ENCODE measurements around the gene LYPD4.

Gene LYPD4

DNA sequence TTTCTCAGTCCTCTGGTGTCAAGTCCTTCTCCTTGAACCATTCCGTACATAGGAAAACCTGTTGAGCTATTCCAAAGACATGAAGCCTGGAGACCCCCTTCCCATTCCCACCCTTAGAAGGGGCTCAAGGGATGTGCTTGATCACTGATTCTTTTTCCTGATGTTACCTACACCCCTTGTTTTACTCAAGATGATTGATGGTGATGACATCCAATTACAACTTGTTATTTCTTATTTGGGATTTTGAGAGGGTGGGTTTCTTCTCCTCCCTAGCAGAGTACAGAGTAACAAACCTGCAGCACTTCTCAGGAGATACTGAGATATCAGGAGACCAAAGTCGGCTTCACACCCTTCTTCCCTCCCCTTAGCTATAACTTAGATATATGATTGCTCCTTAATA lies 8.9 kb upstream of the LYPD4 start:
- DNase-seq (ENCODE audit: low read depth in 2 of 3, low spot score in 1 of 3), result no peak

- DNase-seq (ENCODE audit: low read depth in 2 of 3, low spot score in 1 of 3), result no peak
These were observed 7.0 kb upstream of the LYPD4 start for GRCh38 chr19:41851456-41851855.

DNA sequence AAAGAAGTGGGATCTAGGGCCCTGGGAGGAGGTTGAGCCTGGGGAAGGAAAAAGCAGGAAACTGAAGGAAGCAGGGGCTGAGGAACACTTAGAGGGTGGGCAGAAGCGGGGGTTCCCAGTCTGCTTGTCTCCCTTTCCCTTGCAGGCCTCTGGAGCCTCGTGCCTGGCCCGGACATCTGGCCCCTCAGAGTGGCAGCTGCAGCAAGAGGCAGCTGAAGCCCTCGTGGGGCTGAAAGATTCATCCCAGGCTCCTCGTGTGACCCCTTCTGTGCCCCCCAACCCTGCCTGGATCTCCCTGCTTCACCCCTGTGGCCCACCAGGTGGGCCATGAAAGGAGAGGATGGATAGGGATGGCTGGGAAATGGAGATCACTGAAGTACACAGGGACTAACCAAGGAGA lies 5.9 kb upstream of the LYPD4 start:
- no peak for DNase-seq (ENCODE audit: low read depth in 2 of 3, low spot score in 1 of 3)

DNA sequence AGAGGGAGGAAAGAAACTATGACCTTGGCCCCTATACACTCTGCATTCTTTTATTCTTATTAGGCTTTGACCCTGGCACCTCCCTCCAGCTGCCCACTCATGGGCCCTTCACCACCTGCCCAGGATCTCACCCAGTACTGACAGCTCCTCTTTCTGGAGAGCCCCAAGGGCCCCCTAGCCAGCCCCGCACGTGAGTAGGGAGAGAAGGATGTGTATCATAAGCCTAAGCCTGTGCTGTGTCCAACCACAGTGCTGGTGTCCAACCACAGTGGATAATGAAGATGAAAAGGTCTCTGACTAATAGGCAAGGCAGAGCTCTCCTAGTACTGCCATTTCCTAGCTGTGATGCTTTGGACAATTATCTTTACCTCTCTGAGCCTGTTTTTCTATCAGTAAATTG lies 4.6 kb upstream of the LYPD4 start:
- no peak for DNase-seq (ENCODE audit: low read depth in 2 of 3, low spot score in 1 of 3)

GRCh38 chr19:41848666-41849065 lies 4.2 kb upstream of the LYPD4 start:
- DNase-seq (ENCODE audit: low read depth in 2 of 3, low spot score in 1 of 3), result no peak

GRCh38 chr19:41847351-41848105 lies 3.0 kb upstream of the LYPD4 start:
- no peak for DNase-seq (ENCODE audit: low read depth in 2 of 3, low spot score in 1 of 3)

- no peak for DNase-seq (ENCODE audit: low read depth in 2 of 3, low spot score in 1 of 3)
These were observed 638 bp upstream of the LYPD4 start for GRCh38 chr19:41845051-41845590.

DNA sequence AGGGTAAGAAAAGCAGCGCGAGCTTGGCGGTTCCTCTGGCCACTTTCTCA lies 343 bp upstream of the LYPD4 start, which contains the start of gene DMRTC2:
Gene DMRTC2, plus strand, starts transcription at position 42 of the 50 bp plus-strand sequence. CDS start 2,387 bp downstream, outside the sequence.
- no peak for DNase-seq (ENCODE audit: low read depth in 2 of 3, low spot score in 1 of 3)

GRCh38 chr19:41843371-41843770 lies 1.1 kb downstream of the LYPD4 start:
- DNase-seq (ENCODE audit: low read depth in 2 of 3, low spot score in 1 of 3), result no peak

- DNase-seq (ENCODE audit: low read depth in 2 of 3, low spot score in 1 of 3), result no peak
These were observed 5.3 kb downstream of the LYPD4 start for GRCh38 chr19:41839211-41839610.

GRCh38 chr19:41837981-41838708 lies 6.3 kb downstream of the LYPD4 start:
- DNase-seq (ENCODE audit: low read depth in 2 of 3, low spot score in 1 of 3), result no peak

- DNase-seq (ENCODE audit: low read depth in 2 of 3, low spot score in 1 of 3), result peak in 2 of 3 donors; percentile 24 to 64
These were observed 23.3 kb downstream of the LYPD4 start for GRCh38 chr19:41821003-41821735.

GRCh38 chr19:41816761-41817160 lies 27.7 kb downstream of the LYPD4 start:
- no peak for DNase-seq (ENCODE audit: low read depth in 2 of 3, low spot score in 1 of 3)

DNA sequence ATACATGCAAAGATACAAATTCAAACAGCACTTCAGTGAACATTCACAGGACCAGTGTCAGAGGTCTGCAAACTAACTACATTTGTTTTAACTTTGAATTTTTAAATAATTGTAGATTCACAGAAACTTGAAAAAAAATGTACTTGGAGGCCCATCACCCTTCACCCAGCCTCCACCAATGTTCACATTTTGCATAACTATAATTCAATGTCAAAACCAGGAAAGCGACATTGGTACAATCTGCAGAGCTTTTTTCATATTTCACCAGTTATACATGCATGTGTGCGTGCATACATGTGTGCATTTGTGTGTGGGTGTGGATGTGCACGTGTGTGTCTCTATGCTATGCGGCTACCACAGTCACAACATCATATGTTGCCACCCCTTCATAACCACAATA lies 29.2 kb downstream of the LYPD4 start:
- no peak for DNase-seq (ENCODE audit: low read depth in 2 of 3, low spot score in 1 of 3)

DNA sequence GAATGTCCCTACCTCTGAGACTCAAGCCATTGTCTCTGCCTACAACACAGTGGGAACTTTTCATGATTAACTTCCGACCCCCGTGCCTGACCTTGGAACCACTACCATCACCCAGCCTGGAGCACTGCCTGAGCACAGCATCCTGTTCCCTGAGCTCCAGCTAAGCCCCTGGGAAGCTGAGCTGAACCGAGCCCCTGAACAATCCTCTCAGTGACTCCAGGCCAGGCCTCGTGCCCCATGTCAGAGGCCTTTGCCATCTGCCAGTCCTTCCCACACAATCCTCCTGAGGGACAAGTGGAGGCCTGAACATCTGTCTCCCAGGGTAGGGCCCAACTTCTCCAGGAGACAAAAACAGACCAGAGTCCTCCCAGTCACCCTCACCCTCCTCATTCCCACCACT lies 30.6 kb downstream of the LYPD4 start:
- DNase-seq (ENCODE audit: low read depth in 2 of 3, low spot score in 1 of 3), result no peak

GRCh38 chr19:41811981-41812380 lies 32.5 kb downstream of the LYPD4 start:
- no peak for DNase-seq (ENCODE audit: low read depth in 2 of 3, low spot score in 1 of 3)

DNA sequence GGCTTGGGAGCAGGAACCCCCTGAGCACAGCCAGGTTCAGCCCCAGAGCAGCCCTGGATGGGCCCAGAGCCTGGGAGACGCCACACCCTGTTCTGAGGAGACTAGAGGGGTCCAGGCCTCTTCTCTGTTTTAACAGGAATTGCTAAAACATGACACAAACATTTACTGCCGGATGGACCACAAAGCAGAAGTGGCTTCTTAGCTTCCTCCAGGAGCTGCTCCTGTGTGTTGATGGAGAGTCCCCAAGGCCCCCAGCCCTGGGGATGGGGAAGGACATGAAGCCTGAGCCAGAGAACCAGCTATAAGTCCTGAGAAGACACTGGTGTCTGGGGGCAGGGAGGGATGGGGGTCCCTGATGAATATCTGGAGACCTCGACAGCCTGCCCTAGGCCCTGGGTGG lies 33.4 kb downstream of the LYPD4 start:
- no peak for DNase-seq (ENCODE audit: low read depth in 2 of 3, low spot score in 1 of 3)

GRCh38 chr19:41810301-41810700 lies 34.2 kb downstream of the LYPD4 start:
- no peak for DNase-seq (ENCODE audit: low read depth in 2 of 3, low spot score in 1 of 3)

GRCh38 chr19:41808663-41809566 lies 35.6 kb downstream of the LYPD4 start:
- DNase-seq (ENCODE audit: low read depth in 2 of 3, low spot score in 1 of 3), result no peak

DNA sequence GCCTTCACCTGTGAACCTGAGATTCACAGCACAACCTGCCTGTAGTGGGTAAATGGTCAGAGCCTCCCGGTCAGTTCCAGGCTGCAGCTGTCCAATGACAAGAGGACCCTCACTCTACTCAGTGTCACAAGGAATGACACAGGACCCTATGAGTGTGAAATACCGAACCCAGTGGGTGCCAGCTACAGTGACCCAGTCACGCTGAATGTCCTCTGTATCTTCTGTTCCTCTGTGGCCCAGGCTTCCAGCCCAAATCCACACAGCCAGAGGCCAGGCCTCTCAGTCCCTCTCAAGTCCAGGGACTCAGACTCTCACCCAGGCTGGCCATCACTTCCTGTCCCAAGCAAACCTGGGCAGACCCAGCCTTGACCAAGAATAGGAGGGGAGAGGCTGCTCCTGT lies 37.3 kb downstream of the LYPD4 start:
- DNase-seq (ENCODE audit: low read depth in 2 of 3, low spot score in 1 of 3), result no peak

DNA sequence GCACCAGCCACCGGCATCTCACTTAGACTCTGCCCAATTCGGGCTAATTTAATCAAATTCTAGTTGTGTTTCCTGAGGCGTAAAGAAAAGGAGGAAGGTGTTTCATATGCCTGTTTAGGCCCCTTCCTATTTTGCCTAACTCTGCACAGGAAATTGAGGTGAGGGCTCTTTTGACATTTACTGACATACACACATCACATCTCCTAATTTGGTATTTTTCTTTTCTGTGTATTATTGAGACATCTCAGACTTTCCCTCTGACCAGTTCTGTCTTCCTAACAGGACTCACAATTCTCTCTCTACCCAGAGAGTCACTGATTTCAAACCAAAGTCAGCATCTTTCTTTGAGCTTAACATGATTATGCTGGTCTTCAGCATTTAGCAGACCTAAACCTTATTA lies 40.1 kb downstream of the LYPD4 start:
- DNase-seq (ENCODE audit: low read depth in 2 of 3, low spot score in 1 of 3), result no peak
